D721Med (cell line): ENCODE measurements around the gene TES.

ENCODE experiments used
- DNase-seq: peaks from one replicate; pipeline ENCODE4 v3.0.0; 2011; ENCODE audit warnings: low spot score; ENCODE audit not compliant: insufficient read length
- FAIRE-seq: peaks from 2 replicates; lab custom pipeline; 2011; peaks lifted over from hg19 to GRCh38; lab: Jason Lieb, UNC
- TF ChIP-seq, protein P1 (sequence below): IDR thresholded peaks from 2 replicates; pipeline ENCODE4 v1.5.1; 2012; ENCODE audit warnings: mild to moderate bottlenecking, control low read depth; ENCODE audit not compliant: insufficient read depth; ENCODE audit errors: missing control alignments

TES gene

DNA sequence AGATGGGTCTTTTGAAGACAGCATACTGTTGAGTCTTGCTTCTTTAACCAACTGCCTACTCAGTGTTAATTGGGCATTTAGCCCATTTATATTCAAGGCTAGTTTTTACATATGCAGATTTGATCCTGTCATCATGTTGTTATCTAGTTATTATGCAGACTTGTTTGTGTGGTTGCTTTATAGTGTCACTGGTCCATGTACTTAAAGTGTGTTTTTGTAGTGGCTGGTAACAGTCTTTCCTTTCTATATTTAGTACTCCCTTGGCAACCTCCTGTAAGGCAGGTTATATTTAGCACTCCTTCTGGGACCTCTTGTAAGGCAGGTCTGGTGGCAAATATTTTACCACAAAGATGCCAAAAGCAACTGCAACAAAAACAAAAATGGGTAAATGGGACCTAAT, 66.7 kb downstream of the TES start:
- FAIRE-seq (no peak), DNase-seq (no peak)
- TF ChIP-seq, protein P1, sequence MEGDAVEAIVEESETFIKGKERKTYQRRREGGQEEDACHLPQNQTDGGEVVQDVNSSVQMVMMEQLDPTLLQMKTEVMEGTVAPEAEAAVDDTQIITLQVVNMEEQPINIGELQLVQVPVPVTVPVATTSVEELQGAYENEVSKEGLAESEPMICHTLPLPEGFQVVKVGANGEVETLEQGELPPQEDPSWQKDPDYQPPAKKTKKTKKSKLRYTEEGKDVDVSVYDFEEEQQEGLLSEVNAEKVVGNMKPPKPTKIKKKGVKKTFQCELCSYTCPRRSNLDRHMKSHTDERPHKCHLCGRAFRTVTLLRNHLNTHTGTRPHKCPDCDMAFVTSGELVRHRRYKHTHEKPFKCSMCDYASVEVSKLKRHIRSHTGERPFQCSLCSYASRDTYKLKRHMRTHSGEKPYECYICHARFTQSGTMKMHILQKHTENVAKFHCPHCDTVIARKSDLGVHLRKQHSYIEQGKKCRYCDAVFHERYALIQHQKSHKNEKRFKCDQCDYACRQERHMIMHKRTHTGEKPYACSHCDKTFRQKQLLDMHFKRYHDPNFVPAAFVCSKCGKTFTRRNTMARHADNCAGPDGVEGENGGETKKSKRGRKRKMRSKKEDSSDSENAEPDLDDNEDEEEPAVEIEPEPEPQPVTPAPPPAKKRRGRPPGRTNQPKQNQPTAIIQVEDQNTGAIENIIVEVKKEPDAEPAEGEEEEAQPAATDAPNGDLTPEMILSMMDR, result no peak

DNA sequence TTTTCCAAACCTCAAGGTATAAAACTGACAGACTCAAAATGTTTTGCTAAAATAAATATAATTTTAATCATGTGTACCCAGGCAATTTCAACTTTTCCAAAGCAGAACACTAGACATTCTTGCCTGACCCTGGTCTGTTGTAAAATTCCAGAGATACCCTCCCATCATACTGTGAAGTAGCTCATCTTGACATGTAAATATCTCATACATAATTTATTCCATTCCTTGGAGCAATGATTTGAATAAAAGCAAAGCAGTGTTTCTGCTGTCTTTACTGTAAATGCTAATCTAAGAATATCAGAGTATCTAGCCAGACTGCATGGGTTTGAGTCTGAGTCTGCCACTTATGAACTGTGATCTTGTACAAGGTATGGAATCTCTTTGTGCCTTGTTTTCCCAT, 68.9 kb downstream of the TES start:
- DNase-seq (no peak), FAIRE-seq (no peak)
- TF ChIP-seq, protein P1, result no peak

DNA sequence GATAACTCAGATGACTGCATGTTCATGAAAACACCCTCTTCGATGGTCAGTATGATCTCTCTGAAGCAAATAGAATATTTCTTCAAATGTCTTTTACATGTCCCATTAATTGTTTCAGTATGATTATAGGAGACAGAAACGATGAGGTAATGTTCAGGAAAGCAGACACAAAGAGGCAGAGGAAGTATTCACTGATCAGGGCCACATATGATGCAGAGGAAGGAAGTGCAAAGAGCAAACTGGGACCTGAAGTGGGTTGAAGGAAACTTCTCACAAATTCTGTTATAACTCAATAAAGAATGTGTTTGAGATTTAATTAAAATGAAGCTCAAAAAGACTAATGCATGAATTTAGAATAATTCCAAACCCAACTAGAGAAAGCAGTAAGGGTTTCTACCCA, 70.5 kb downstream of the TES start:
- TF ChIP-seq, protein P1, result no peak
- FAIRE-seq (no peak), DNase-seq (no peak)

DNA sequence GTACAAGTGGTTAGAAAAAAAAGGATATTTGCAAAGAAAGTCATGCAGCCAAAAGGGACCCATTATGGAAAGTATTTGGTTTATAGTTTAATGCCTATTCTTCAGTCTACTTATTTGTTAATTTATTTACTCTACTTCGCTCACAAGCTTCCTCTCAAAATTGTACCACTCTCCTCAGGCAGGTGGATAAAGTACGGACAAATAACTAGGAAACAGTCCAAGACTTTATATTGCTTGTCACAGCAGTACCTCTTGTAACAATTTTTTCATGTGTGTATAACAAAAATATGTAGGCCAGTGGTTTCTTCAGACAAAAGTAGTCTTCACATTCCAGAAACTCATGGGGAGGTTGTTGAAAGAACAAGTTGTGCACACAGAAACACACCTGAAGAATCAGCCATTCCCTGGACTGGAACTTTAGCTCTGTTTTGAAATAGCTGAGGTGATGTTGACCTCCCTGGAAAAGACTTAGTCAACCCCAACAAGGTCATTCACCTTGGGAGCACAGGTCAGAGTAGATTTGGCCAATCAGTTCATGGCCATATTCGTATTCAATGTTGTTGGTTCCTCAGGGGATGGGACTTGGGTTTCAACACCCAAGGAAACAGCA, 73.4 kb downstream of the TES start:
- FAIRE-seq, result no peak
- TF ChIP-seq, protein P1, result no peak
- DNase-seq, result no peak

DNA sequence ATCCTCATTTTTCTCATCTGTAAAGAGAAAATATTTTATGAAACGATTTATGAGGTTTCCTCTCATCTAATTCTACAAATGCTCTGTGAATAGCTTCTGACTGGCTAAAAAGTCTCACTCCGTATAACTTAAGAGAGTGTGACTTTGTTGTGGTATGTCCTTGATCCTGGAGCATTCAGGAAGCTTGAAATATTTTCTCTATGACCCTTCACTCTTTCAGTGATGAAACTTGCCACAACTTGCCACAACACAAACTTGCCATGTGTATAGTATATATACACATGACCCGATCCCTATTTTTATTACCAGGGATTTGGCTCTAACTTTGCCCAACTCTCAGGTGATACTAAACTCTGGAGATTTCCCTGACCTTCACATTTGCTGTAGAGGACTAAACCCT, 74.1 kb downstream of the TES start:
- TF ChIP-seq, protein P1, result no peak
- DNase-seq, result no peak
- no peak for FAIRE-seq

DNA sequence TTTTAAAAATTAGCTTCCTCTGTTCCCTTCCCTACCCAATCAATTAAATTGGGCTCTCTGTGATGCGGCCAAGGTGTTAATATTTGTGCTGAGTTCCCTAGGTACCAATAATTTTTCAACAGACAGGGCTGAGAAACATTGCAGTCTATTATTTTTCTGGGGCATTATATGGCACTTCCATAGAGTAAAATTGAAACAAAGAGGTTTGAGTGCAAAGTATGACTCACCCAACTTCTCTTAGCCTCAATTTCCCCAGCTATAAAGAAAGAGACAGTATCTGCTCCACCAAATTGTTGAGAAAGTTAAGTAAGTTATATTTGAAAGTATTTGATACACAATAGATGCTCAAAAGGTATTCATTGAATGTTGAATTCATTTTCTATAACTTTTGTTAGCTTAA, 74.9 kb downstream of the TES start:
- FAIRE-seq, result no peak
- TF ChIP-seq, protein P1, result no peak
- no peak for DNase-seq

DNA sequence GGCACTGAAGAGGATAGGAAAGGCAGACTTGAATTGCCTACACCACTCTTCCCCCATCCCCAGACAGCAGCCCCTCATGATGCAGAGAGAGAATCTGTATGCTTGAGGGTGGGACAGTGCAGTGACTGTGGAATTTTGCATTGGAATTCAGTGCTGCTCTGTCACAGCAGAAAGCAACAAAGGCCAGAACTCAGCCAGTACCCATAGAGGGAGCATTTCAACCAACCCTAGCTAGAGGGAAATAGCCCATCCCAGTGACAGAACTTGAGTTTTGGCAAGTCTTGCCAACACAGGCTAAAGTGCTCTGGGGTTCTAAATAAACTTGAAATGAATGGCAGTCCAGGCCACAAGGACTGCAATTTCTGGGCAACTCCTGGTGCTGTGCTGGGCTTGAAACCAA, 80.4 kb downstream of the TES start:
- no peak for DNase-seq
- FAIRE-seq, result no peak

More for the DNA sequence above, 80.4 kb downstream of the TES start:
- TF ChIP-seq, protein P1, result no peak
